ENCODE measurements around the gene APC2.

APC2 gene

DNA sequence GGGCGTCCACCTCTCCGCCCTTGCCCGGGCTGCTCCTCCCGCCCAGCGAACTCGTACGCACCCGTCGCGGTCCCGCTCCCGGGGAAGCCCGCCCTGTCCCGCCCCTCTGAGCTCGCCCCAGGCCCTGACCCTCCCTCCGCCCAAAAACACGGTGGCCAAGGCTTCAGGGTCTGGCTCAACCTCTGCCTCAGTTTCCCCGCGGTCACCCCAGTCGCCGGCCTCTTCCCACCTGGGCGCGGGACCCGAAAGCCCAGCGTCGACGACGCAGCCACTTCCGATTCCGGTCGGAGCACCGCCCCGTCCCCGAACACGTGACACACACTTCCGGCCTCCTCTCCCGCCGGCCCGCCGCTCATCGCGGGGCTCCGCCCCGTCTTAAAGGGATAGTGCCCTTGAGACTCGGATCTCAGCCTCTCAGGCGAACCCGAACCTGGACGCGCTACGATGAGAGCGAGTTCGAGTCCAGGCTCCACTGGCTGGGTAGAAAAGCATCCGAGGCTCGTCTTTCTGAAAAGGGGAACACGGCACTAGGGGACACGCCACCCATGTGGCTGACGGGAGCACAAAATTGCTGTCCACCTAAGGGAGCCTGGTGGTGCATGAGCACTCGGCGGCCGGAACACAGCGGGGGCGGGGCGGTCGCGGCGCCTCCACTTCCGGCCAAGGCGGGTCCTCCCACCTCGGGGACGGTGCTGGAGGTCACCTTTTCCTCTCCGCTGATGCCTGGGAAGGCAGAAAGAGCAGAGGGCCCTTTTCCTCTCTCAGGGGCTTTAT, 29.2 kb downstream of the APC2 start, which contains the start of gene C19orf25:
Gene C19orf25, minus strand, starts transcription at position 282 of the 774 bp plus-strand sequence. CDS start 312 bp downstream, outside the sequence.
- peak; percentile 76 for DNase-seq (ENCODE audit: extremely low read depth, low read depth)
- no peak for TF ChIP-seq CTCF (IDR thresholded peaks at IDR 0.05; ENCODE audit: low read depth, low read length)

DNA sequence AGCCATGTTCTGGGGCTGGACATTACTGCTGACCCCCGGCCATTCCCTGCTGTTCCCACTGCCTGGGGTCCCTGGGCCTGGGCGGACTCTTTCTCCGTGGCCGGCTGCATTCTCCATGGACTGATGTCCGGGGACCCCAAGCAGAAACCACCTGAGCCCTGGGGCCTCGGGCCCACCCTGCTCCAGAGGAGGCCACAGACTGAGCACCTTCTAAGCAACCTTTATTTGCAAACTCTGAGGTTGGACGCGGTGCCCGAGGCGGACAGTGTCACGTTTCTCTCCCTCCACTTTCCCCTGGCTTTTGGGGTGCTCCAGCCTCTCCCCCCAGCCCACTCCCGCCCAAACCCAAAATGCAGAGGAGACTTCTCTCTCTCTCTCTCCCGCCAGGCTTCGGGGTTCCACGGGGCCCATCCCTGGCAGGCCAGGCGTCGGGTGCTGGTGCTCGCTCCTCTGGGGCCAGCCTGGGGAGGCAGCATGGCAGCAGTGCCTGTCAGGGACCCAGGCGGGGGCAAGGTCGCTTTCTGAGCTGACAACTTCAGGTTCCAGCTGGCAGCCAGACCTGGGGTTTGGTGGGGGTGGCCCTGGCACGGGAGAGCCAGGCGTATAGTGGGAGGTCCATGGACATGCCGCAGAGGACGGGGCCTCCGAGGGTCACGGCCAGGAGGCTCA, 31.4 kb downstream of the APC2 start:
- no peak for DNase-seq (ENCODE audit: extremely low read depth, low read depth)
- TF ChIP-seq CTCF (IDR thresholded peaks at IDR 0.05; ENCODE audit: low read depth, low read length): no peak

GRCh38 chr19:1481893-1482360, 32.0 kb downstream of the APC2 start:
- no peak for DNase-seq (ENCODE audit: extremely low read depth, low read depth)
- no peak for TF ChIP-seq CTCF (IDR thresholded peaks at IDR 0.05; ENCODE audit: low read depth, low read length)

DNA sequence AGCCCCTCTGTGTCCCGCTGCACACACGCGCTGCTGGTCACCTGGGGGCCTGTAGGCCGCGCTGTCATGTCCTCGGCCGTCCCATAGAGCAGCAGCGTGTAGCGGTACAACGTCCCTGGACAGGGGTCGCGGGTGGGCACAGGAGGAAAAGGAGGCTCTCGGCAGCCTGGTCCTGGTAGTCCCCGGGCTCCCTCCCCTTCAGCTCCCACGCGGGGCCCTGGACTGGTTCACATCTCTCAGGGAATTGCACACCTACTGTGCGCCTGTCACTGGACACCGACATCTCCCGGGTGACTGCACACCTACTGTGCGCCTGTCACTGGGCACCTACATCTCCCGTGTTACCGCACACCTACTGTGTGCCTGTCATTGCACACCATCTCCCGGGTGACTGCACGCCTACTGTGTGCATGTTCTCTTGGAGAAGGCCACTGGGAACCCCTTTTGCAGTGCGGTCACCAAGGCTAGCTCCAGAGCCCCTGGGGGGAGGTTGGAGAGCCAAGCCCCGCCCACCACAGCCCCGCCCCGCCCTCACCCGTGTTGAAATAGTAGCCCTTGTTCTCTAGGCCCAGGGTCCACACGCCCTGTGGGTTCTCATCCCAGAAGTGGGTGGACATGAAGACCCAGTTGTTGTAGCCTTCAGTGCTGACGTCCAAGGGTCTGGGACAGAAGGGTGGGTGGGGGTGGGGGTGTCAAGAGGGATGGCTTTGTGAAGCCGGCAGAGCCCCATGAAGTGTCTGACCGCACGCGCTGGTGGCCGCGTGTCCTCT, 32.6 kb downstream of the APC2 start:
- DNase-seq (ENCODE audit: extremely low read depth, low read depth): no peak

GRCh38 chr19:1483131-1483978, 33.4 kb downstream of the APC2 start:
- no peak for TF ChIP-seq CTCF (IDR thresholded peaks at IDR 0.05; ENCODE audit: low read depth, low read length)
- DNase-seq (ENCODE audit: extremely low read depth, low read depth): no peak

More for the DNA sequence above, 32.6 kb downstream of the APC2 start:
- no peak for TF ChIP-seq CTCF (IDR thresholded peaks at IDR 0.05; ENCODE audit: low read depth, low read length)

GRCh38 chr19:1483979-1484428, 34.1 kb downstream of the APC2 start:
- no peak for DNase-seq (ENCODE audit: extremely low read depth, low read depth)
- TF ChIP-seq CTCF (IDR thresholded peaks at IDR 0.05; ENCODE audit: low read depth, low read length): no peak

Measured in AG09319 (cell line).